HL-60/S4 (cell line): Measurements from ENCODE around the gene LCOR.

Experiments used
- in situ Hi-C: fragments of 300-500 bp; cut with MboI; formaldehyde crosslinking; loops from 2 replicates; pipeline ENCODE4 v1.14.3; 2022; ENCODE audit warnings: low sequenced_read_pairs

The LCOR gene

DNA sequence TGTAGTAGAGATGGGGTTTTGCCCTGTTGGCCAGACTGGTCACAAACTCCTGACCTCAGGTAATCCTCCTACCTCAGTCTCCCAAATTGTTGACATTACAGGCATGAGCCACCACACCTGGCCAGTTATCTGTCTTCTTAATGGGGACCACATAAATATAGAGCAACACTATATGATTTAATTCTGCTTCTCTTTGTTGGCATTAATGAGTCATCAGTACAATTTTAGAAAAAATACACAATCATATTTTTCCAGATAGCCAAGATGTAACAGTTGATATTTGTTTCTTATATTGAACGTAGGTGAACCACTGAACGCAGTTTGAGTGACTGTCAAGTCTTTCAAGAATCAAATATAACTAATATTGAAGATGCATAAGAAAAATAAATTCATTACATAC is 48.5 kb downstream of the LCOR start:
- in situ Hi-C loops: no loop called here

DNA sequence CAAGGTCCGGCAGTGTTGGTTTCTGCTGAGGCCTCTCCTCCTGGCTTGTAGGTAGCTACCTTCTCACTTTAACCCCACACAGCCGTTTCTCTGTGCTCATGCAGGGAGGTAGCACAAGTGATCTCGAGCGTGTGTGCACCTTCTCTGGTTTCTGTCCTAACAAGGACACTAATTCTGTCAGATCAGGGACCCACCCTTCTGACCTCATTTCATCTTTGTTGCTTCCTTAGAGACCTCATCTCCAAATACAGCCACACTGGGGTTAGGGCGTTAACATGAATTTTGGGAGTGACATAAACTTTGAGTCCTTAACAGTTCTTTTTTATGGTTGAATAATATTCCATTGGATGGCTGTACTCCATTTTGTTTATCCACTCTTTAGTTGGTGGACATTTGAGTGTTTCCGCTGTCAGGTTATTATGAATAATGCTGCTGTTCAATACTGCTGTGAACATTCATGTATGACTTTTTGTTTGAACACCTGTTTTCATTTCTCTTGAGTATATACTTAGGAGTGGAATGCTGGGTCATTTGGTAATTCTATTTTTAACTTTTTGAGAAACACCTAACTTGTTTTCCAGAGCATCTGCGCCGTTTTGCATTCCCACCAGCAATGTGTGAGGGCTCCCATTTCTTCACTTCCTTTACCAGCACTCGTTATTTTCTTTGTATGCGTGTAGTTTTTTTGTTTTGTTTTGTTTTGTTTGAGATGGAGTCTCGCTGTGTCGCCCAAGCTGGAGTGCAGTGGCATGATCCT is 57.5 kb downstream of the LCOR start:
- in situ Hi-C loops: no loop called here

DNA sequence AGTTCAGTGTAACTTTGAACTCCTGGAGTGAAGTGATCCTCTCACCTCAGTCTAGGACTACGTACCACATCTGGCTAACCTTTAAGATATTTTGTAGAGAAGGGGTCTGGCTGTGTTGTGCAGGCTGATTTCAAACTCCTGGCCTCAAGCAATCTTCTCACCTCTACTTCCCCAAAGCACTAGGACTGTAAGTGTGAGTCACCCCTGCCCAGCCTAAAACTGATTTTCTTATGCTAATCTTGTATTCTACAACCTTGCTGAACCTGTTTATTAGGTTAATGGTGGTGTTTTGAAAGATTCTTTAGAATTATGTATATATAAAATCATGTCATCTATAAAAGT is 58.0 kb downstream of the LCOR start:
- in situ Hi-C loops: no loop called here

DNA sequence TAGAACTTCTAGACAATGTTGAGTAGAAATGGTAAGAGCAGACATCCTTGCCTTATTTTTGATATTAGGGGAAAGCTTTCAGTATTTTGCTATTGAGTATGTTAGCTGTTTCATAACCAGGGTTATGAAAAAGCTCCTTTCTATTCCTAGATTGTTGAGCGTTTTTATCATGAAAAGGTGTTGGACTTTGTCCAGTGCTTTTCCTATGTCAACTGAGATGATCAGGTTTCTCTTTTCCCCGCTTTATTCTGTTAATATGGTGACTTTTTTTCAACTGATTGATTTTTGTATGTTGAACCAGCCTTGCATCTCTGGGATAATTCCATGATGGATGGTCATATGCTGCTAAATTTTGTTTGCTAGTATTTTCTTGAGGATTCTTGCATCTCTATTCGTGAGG is 58.5 kb downstream of the LCOR start:
- in situ Hi-C loops: no loop called here

DNA sequence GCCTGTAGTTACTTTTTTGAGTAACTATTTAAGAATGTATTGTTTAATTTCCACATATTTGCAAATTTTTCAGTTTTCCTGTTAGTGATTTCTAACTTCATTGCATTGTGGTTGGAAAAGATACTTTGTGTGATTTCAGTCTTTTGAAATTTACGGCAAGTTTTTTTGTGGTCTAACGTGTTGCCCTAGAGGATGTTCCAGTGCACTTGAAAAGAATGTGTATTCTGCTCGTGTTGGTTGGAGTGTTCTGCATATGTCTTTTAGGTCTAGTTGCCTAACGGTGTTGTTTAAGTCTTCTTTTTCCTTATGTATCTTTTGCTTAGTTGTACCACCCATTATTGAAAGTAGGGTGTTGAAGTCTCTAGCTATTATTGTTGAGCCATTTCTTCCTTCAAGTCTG is 59.7 kb downstream of the LCOR start:
- in situ Hi-C loops: no loop called here

DNA sequence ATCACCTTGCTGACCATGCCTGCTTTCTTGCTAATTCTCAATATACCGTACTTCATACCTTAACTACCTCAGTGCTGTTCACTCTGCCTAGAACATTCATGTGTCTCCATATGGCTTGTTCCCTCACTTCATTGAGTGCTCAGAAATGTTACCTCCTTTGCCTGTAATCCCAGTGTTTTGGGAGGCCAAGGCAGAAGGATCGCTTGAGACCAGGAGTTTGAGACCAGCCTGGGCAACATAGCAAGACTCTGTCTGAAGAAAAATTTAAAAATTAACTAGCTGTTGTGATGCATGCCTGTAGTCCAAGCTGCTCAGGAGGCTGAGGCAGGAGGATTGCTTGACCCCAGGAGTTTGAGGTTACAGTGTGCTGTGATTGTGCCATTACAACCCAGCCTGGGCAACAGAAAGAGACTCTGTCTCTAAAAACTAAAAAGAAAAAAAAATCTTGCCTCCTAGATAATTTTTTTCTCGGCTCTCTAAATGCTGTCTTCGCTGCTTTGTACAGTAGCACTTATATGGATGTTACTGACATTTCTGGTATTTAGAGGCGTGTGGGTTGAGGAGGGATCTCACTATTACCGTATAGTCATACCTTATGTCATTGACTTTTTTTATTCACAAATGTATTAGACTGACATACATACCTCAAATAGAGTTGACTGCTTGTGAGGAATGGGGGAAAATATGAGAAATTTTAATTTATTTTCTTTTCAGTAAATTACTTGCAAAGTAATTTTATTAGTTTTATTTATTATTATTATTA is 63.7 kb downstream of the LCOR start:
- in situ Hi-C loops: no loop called here

DNA sequence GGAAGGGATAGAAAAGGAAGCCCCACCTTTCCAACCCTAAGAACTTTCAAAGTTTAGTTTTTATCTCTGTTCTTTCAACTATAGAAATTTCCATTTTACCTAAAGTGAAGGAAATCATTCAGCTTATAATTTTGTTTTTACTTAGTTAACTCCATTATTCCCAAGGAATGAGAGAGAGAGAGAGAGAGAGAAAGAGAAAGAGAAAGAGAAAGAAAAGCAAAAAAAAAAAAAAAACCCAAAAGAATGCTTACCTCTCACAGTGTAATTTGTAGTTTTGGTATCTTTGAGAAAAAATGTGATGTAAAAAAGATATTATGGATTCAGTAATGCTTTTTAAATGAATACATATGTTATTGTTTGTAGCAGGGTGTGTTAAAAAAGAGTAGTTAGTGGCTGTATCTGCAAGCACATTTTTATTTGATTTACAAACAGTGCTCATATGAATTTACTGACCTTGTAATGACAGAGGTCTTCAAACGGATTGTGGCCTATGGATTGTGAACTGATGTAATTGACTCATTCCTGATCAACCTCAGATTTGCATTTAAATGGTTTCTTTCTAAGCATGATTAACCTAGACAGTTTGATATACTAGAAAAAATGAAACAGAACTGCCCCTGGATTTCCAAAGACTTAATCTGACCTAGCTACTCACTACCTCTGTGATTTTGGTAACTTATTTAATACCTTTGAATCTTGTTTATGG is 64.9 kb downstream of the LCOR start:
- in situ Hi-C loops: no loop called here

DNA sequence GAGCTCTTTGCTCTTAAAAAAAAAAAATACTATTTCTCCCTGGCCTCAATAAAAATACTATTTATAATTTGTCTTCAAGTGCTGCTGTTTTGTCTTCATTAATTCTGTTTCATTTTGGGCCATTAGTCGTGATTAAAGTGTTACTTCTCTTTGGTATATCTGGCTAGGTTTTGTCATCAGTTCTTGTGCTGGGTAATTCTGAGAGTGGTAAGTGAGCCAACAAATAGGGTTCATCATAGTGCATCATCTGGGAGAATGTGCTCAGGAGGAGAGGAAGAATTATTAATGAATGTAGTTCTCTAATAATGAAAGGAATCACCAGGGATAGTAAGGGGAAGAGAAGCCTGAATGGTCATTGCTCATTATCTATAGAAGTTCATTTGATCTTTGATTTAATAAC is 70.0 kb downstream of the LCOR start:
- in situ Hi-C loops: no loop called here

DNA sequence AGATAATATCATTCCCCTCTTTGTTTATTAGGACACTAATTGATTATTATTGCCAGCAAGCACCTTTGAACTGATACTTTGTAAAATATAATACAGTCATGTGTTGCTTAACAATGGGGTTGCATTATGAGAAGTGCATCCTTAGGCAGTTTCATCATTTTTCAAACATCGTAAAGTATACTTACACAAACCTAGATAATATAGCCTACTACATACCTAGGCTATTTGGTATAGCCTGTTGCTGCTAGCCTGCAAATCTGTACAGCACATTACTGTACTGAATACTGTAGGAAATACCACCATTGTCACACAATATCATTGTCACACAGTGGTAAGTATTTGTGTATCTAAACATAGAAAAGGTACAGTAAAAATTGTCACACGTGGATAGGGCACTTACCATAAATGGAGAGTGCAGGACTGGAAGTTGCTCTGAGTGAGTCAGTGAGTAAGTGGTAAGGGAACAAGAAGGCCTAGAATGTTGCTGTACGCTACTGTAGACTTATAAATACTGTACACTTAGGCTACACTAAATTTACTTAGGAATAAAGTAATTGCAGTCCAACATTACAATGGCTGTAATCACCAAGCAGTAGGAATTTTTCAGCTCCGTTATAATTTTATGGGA is 70.7 kb downstream of the LCOR start:
- in situ Hi-C loops: no loop called here

DNA sequence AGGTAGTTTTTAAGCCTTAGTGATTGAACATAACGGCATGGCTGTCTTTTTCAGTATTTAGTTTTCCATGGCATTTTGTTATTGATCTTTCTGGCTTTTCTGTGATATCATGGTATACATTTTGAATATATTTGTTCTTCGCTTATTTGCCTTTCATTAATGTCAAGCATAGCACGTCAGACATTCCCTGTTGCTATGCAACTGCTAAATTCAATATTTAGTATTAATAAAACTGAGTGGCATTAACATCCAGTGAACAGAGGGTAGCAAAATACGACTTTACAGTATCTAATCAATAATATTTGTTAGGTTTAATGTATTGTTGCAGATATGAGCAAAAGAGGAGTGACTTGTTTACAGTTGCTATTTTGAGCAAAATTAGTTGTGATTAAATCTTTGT is 72.5 kb downstream of the LCOR start:
- in situ Hi-C loops: no loop called here

DNA sequence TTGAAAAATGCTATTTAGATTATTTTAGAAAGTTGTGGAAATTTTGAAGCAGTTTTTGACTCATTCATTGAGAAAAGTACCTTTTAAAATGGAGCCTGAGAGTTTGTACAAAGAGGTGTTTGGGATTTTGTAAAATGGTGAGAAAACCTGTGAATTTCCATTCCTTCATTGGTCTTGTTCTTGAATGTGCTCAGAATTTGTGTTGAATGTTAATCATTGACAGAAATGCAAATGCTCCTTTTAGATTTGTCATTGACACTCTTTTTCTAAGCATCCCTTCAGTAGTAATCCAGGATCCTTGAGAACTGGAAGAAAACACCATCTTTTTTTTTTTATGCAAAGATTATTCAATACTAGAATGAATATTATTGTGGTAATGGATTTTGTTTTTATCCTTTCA is 74.8 kb downstream of the LCOR start:
- in situ Hi-C loops: no loop called here

DNA sequence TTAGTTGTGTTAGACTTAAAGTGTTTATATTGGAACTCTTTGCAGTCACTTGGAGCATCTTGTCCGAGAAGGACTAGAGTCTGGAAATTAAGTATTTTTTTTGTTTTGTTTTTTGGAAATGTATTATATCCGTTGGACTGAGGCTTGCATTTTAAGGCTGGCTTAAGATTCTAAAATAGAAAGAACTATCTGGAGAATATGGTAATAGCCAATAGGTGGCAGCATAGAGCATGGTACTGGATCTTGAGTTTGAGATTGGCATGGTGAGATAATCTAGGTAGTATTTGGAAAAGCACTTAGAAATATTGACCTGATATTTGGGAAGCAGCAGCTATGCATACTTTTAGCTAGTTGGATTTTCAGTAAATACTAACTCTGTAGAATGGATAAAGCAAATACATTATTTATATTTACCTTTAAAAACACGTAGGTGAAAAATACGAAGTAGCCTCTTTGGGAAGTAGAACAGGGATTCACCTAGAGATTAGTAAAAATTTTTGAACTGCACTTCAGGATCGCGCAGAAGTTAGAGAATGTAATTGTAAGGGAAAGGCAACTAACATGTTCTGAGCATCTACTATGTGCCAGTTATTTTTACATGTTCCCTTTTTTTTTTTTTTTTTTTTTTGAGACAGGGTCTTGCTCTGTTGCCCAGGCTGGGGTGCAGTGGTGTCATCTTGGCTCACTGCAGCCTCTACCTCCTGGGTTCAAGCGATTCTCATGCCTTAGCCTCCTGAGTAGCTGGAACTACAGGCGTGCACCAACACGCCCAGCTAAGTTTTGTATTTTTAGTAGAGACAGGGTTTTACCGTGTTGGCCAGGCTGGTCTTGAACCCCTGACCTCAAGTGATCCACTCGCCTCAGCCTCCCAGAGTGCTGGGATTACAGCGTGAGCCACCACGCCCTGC is 78.6 kb downstream of the LCOR start:
- in situ Hi-C loops: no loop called here

DNA sequence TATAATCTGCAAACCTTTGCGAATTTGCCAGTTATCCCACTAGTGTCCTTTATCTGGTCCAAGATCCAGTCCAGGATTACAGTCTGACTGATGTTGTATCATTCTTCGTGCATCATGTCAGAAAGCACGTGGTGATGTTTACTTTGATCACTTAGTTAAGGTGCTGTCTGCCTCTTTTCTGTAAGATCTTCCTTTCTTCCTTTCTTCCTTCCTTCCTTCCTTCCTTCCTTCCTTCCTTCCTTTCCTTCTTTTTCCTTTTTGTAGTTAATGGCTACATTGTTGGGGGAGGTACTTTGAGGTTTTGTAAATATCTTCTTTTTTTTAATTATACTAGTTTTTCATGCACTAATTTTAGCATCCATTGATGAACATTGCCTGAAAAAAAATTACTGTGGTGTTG is 80.3 kb downstream of the LCOR start:
- in situ Hi-C loops: no loop called here

DNA sequence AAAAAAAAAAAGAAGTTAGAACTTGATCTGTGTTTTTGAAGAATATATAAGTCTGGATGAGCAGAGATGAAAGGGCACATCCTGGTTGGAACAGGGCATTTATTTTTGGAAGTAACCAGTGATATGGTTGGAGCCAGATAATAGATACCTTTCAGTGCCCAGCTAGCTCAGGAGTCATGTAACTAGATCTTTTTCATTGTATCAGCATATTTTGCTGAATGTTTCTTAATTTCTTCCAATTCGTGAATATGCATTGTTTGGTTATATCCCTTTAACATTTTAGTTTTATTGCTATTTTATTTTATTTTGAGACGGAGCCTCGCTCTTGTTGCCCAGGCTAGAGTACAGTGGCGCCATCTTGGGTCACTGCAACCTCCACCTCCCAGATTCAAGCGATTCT is 81.8 kb downstream of the LCOR start:
- in situ Hi-C loops: no loop called here

DNA sequence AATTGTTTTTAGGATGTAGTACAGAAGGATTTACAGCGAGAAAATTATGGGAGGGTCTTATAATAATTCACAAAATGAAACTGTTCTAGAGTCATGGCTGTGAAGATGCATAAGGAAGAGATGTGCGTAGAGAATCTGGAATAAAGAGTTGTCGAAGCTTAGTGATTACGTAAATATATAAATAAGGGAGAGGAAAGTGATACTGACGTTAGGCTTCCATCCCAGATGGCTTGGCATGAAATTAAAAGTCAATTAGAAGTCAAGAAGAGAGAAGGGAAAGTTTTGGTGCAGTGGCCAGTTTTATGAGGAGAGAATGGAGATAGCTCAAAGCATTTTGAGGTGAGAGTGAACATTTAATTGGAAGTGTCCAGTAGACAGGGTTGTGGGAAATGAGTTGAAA is 85.5 kb downstream of the LCOR start:
- in situ Hi-C loops: no loop called here

DNA sequence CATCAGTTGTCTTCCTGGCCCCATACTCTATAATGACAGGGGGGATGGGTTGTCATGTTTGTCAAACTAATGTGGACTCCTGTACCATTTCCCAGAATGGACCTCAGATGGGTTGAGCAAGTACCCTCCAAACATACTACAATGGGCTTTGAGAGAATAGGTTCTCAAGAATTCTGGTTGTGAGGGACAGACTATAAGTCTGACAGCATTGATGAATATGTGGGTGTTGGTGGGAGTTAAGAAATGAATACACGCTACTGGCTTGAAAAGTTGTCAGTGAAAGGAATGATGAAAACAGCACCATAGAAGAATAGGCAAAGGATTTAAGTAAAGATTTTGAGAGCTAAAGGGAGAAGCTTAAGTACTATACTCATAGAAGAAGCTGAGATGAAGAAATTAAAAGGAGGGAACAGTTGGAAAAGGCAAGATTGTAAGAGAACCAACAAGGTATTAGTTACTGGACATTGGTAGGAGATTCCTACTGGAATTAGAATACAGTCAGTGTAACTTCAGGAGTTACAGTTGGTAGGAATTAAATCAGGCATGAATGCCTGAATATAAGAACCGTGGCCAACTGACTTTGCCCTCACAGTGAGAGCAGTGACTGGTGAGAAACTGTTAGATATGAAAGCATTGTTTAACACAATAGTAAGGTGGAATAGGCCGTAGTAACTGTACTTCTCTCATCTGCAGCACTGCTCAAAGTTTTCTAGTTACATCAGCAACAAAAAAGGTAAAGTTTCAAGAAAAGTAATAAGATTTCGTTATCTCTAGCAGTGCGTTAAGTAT is 86.3 kb downstream of the LCOR start:
- in situ Hi-C loops: no loop called here

DNA sequence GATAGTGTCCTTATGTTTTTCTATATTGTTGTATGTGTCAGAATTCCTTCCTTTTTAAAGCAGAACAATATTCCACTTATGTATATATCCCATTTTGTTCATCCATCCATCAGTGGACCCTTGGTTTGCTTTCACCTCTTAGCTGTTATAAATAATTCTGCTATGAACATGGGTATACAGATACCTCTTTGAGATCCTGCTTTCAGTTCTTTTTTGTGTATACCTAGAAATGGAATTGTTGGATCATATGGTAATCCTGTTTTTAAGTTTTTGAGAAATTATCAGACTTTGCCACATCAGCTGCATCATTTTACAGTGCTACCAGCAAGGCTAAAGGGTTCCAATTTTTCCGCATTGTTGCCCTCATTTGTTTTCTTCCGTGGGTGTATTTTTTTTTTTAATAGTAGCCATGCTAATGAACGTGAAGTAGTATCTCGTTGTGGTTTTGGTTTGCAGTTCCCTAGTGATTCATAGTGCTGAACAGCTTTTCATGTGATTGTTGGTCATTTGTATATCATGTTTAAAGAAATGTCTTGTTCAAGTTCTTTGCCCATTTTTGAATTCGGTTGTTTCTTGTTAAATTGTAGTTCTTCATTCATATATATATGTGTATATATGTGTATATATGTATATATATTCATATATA is 87.8 kb downstream of the LCOR start:
- in situ Hi-C loops: no loop called here

DNA sequence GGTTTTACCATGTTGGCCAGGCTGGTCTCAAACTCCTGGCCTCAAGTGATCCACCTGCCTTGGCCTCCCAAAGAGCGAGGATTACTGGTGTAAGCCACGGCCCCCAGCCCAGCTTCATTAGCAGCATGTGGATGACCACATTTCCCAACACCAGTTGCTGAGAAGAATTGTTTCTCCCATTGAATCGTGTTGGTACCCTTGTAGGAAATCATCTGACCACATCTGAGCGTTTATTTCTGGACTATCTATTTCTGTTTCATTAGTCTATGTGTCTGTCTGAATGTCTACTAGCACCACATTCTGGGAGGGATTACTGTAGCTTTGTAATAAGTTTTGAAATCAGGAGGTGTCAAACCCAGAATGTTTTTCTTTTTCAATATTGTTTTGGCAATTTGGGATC is 89.6 kb downstream of the LCOR start:
- in situ Hi-C loops: no loop called here
